DOHH2 (cell line): Measurements from ENCODE around the gene CDK6.

Experiments used
- H3F3A ChIP-seq: fragments of 200-600 bp; sonication (generic), shearing (Covaris generic); 2 replicates; pipeline ENCODE4 v1.6.0; 2016; ENCODE audit warnings: antibody characterized with exemption, mild to moderate bottlenecking; ENCODE audit not compliant: control insufficient read depth, insufficient read depth
- H3K27ac ChIP-seq: fragments of 200-600 bp; sonication (generic); 2 replicates; pipeline ENCODE4 v1.5.1; 2014; ENCODE audit warnings: low read depth, mild to moderate bottlenecking, low read length, moderate library complexity
- H3K27me3 ChIP-seq: fragments of 200-600 bp; sonication (generic); 2 replicates; pipeline ENCODE4 v1.6.1; 2014; ENCODE audit warnings: mild to moderate bottlenecking, low read length, mixed read lengths; ENCODE audit not compliant: control insufficient read depth
- H3K36me3 ChIP-seq: fragments of 200-600 bp; sonication (generic); 2 replicates; pipeline ENCODE4 v1.6.1; 2014; ENCODE audit warnings: mild to moderate bottlenecking, low read length, moderate library complexity, mixed read lengths; ENCODE audit not compliant: control insufficient read depth
- H3K4me1 ChIP-seq: fragments of 200-600 bp; sonication (generic); 2 replicates; pipeline ENCODE4 v1.6.1; 2014; ENCODE audit warnings: mild to moderate bottlenecking, low read length, mixed read lengths; ENCODE audit not compliant: control insufficient read depth
- H3K4me2 ChIP-seq: fragments of 200-600 bp; sonication (generic); 2 replicates; pipeline ENCODE4 v1.6.0; 2014; ENCODE audit warnings: mild to moderate bottlenecking, low read length, moderate library complexity
- H3K4me3 ChIP-seq: fragments of 200-600 bp; sonication (generic); 2 replicates; pipeline ENCODE4 v1.5.1; 2014; ENCODE audit warnings: mild to moderate bottlenecking, low read length, mixed read lengths
- H3K79me2 ChIP-seq: fragments of 200-600 bp; sonication (generic); 2 replicates; pipeline ENCODE4 v1.6.1; 2014; ENCODE audit warnings: mild to moderate bottlenecking, low read length, mixed read lengths; ENCODE audit not compliant: control insufficient read depth
- H3K9me2 ChIP-seq: fragments of 200-600 bp; sonication (generic); replicated peaks from 2 replicates; pipeline ENCODE4 v1.6.1; 2014; ENCODE audit warnings: mild to moderate bottlenecking, low read length, mixed read lengths; ENCODE audit not compliant: control insufficient read depth
- H3K9me3 ChIP-seq: fragments of 200-600 bp; sonication (generic); 2 replicates; pipeline ENCODE4 v1.6.1; 2014; ENCODE audit warnings: antibody characterized with exemption, low read length, mixed read lengths; ENCODE audit not compliant: control insufficient read depth, insufficient read depth
- H4K20me1 ChIP-seq: fragments of 200-600 bp; sonication (generic); 2 replicates; pipeline ENCODE4 v1.6.0; 2014; ENCODE audit warnings: low read depth, mild to moderate bottlenecking, antibody characterized with exemption, low read length, moderate library complexity; ENCODE audit not compliant: control insufficient read depth, insufficient read depth
- EZH2phosphoT487 ChIP-seq: fragments of 200-600 bp; sonication (generic); IDR thresholded peaks from 2 replicates; pipeline ENCODE4 v1.6.1; 2017; ENCODE audit warnings: borderline replicate concordance, mild to moderate bottlenecking, antibody characterized with exemption, low read length, moderate library complexity, mixed read lengths
- TF ChIP-seq, protein P1 (sequence below): fragments of 200-600 bp; sonication (generic); IDR thresholded peaks from one replicate; pipeline ENCODE4 v1.5.1; 2014; ENCODE audit warnings: antibody characterized with exemption, mild to moderate bottlenecking, low read depth, low read length; ENCODE audit not compliant: poor library complexity, severe bottlenecking

CDK6 gene

DNA sequence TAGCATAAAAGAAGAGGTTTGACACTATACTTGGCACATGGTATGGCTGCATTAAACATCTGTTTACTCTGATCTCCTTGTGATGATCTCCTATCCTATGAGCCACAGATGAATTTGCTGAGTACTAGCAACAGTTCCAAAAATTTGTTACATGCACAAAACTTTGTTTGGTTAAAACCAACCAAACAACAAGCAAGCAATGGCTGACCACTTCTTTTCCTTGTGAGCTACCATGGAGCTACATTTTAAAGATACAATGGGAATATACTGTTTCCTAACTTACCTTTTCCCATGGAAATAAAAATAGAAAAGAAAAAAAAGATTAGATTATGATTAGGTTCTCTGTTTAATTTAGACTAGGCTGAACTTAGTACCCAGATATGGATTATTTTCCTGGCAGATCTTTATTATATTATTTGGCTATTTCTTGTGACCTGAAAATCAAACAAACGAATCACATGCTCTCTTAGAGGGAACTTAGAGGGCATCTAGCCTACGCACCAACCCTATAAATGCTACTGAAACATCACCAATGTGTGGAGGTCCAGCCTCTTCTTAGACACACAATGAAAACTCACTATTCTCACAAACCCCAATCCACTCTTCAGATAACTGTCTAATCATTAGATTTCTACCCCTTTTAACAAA lies 166.0 kb downstream of the CDK6 start:
- Histone ChIP-seq H3K4me2 (no peak overlapping the region), H3F3A (peaks cover 7% of the 10 kb centered on the region), H3K9me2 (no peaks in the 10 kb centered on the region), H3K27me3 (no peaks in the 10 kb centered on the region), H3K4me1 (peaks cover 31% of the 10 kb centered on the region), H3K4me3 (no peak overlapping the region), H3K9me3 (no peaks in the 10 kb centered on the region), H3K79me2 (peaks cover 17% of the 10 kb centered on the region), H4K20me1 (no peaks in the 10 kb centered on the region), H3K27ac (no peak overlapping the region), H3K36me3 (peaks cover 45% of the 10 kb centered on the region)
- TF ChIP-seq EZH2phosphoT487, result no peak
- TF ChIP-seq, protein P1, sequence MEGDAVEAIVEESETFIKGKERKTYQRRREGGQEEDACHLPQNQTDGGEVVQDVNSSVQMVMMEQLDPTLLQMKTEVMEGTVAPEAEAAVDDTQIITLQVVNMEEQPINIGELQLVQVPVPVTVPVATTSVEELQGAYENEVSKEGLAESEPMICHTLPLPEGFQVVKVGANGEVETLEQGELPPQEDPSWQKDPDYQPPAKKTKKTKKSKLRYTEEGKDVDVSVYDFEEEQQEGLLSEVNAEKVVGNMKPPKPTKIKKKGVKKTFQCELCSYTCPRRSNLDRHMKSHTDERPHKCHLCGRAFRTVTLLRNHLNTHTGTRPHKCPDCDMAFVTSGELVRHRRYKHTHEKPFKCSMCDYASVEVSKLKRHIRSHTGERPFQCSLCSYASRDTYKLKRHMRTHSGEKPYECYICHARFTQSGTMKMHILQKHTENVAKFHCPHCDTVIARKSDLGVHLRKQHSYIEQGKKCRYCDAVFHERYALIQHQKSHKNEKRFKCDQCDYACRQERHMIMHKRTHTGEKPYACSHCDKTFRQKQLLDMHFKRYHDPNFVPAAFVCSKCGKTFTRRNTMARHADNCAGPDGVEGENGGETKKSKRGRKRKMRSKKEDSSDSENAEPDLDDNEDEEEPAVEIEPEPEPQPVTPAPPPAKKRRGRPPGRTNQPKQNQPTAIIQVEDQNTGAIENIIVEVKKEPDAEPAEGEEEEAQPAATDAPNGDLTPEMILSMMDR, result no peak

DNA sequence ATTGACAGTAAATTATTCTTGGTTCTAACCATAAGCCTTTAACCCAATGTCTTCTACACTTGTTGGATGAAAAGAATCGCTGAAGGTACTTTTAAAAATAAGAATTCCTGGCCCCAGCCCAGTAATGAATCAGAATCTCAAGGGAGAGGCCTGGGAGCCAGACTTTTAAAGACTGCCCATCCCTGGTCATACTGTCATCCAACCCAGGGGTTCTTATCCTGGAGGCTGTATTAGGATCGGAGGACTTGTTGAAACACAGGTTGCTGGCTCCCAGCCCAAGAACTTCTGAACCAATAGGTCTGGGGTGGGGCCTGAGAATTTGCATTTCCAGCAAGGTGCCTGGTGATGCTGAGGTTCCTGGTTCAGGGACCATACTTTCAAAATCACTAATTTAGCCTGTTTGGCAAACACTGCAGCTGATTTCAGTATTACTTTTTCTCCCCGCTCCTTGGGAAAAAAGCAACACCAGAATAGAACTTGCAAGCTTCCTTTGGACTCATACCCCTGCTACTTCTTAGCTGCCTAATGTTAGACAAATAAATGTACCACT lies 166.7 kb downstream of the CDK6 start:
- no peak for TF ChIP-seq EZH2phosphoT487
- TF ChIP-seq, protein P1, result no peak
- H3K9me2 ChIP-seq, result no peaks in the 10 kb centered on the region
- H3K79me2 ChIP-seq, result peaks cover 17% of the 10 kb centered on the region
- no peak overlapping the region for H3K27ac ChIP-seq
- no peak overlapping the region for H3K4me2 ChIP-seq
- no peak overlapping the region for H3K4me3 ChIP-seq
- H3F3A ChIP-seq, result peaks cover 6% of the 10 kb centered on the region
- no peaks in the 10 kb centered on the region for H3K27me3 ChIP-seq
- H3K36me3 ChIP-seq, result peaks cover 45% of the 10 kb centered on the region
- no peaks in the 10 kb centered on the region for H4K20me1 ChIP-seq
- H3K4me1 ChIP-seq, result peaks cover 25% of the 10 kb centered on the region
- H3K9me3 ChIP-seq, result no peaks in the 10 kb centered on the region

DNA sequence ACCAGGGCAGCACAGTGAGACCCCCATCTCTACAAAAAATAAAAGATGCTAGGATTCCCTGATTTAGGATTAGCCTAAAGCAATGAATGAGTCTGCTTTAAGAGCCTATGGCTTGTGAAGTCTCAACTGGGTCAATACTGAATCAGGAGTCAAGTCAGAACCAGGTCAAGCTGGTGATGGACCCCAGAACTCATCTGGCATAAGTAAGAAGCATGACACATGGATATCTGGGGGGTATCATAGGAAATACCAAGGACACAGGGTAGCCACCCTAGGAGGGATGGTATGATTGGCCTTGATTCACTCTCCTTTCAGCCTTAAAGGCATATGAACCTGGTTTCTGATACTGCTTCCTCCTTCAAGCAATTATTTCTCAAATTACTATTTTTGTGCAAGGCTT lies 167.8 kb downstream of the CDK6 start:
- peaks cover 14% of the 10 kb centered on the region for H3K4me1 ChIP-seq
- H3K27me3 ChIP-seq, result no peaks in the 10 kb centered on the region
- no peak overlapping the region for H3K4me2 ChIP-seq
- TF ChIP-seq EZH2phosphoT487, result no peak
- TF ChIP-seq, protein P1, result no peak
- H3K9me2 ChIP-seq, result no peaks in the 10 kb centered on the region
- H3F3A ChIP-seq, result no peaks in the 10 kb centered on the region
- H3K36me3 ChIP-seq, result peaks cover 45% of the 10 kb centered on the region
- no peaks in the 10 kb centered on the region for H4K20me1 ChIP-seq
- H3K27ac ChIP-seq, result no peak overlapping the region
- no peak overlapping the region for H3K4me3 ChIP-seq
- H3K9me3 ChIP-seq, result no peaks in the 10 kb centered on the region
- peaks cover 12% of the 10 kb centered on the region for H3K79me2 ChIP-seq
